IPS DF 6.9 (cell line): ENCODE measurements around the gene KRT72.

Experiments used
- DNase-seq: peaks from one replicate; pipeline ENCODE4 v3.0.0-alpha.2; 2013; ENCODE audit warnings: low read depth, low spot score
- H3K27ac ChIP-seq: one replicate; pipeline ENCODE4 v1.5.1; 2013; ENCODE audit warnings: low read length, control low read depth
- H3K27me3 ChIP-seq: 2 replicates; pipeline ENCODE4 v1.6.1; 2013; ENCODE audit warnings: mild to moderate bottlenecking, low read length; ENCODE audit not compliant: control insufficient read depth, insufficient read depth
- H3K36me3 ChIP-seq: 2 replicates; pipeline ENCODE4 v1.6.1; 2013; ENCODE audit warnings: low read length; ENCODE audit not compliant: control insufficient read depth, insufficient read depth
- H3K4me1 ChIP-seq: 2 replicates; pipeline ENCODE4 v1.6.1; 2013; ENCODE audit warnings: low read length; ENCODE audit not compliant: control insufficient read depth, insufficient read depth
- H3K4me3 ChIP-seq: 2 replicates; pipeline ENCODE4 v1.5.1; 2013; ENCODE audit warnings: mild to moderate bottlenecking, low read length
- H3K9me3 ChIP-seq: 2 replicates; pipeline ENCODE4 v1.6.1; 2013; ENCODE audit warnings: low read length, inconsistent platforms; ENCODE audit not compliant: control insufficient read depth, insufficient read depth
- WGBS: extraction: QIAGEN DNeasy Blood & Tissue Kit; methylation state at CpG from one replicate; pipeline ENCODE4 v1.1.7; 2013; ENCODE audit warnings: mixed read lengths, missing lambda C conversion rate; ENCODE audit not compliant: insufficient read length, insufficient coverage; 5-methylcytosine and 5-hydroxymethylcytosine counted together

KRT72 gene

GRCh38 chr12:52641468-52641867 lies 40.2 kb upstream of the KRT72 start:
- H3K9me3 ChIP-seq = no peaks in the 10 kb centered on the region
- no peaks in the 10 kb centered on the region for H3K4me1 ChIP-seq
- H3K27me3 ChIP-seq = no peaks in the 10 kb centered on the region
- H3K27ac ChIP-seq = no peak overlapping the region
- WGBS = no CpG with 5 or more reads among the region's 4 CpGs
- H3K4me3 ChIP-seq = no peak overlapping the region
- H3K36me3 ChIP-seq = no peaks in the 10 kb centered on the region
- no peak for DNase-seq

- DNase-seq = no peak
- WGBS = no CpG with 5 or more reads among the region's 4 CpGs
- no peak overlapping the region for H3K4me3 ChIP-seq
Observed at GRCh38 chr12:52637299-52637698, 36.0 kb upstream of the KRT72 start.

GRCh38 chr12:52636592-52637258 lies 35.5 kb upstream of the KRT72 start:
- Histone ChIP-seq H3K36me3 (no peaks in the 10 kb centered on the region), H3K4me3 (no peak overlapping the region), H3K9me3 (no peaks in the 10 kb centered on the region), H3K4me1 (no peaks in the 10 kb centered on the region), H3K27ac (no peak overlapping the region), H3K27me3 (no peaks in the 10 kb centered on the region)
- WGBS = no CpG with 5 or more reads among the region's 5 CpGs
- no peak for DNase-seq

More at GRCh38 chr12:52637299-52637698, 36.0 kb upstream of the KRT72 start:
- H3K27me3 ChIP-seq = no peaks in the 10 kb centered on the region
- no peaks in the 10 kb centered on the region for H3K4me1 ChIP-seq
- no peaks in the 10 kb centered on the region for H3K36me3 ChIP-seq
- no peak overlapping the region for H3K27ac ChIP-seq
- H3K9me3 ChIP-seq = no peaks in the 10 kb centered on the region

GRCh38 chr12:52636189-52636588 lies 34.9 kb upstream of the KRT72 start:
- no CpG with 5 or more reads among the region's 6 CpGs for WGBS
- H3K27ac ChIP-seq = no peak overlapping the region

GRCh38 chr12:52634266-52635056 lies 33.2 kb upstream of the KRT72 start:
- H3K27me3 ChIP-seq = no peaks in the 10 kb centered on the region
- H3K4me3 ChIP-seq = no peak overlapping the region
- DNase-seq = no peak
- H3K9me3 ChIP-seq = no peaks in the 10 kb centered on the region
- H3K27ac ChIP-seq = no peak overlapping the region
- H3K4me1 ChIP-seq = no peaks in the 10 kb centered on the region
- WGBS = no CpG with 5 or more reads among the region's 7 CpGs
- no peaks in the 10 kb centered on the region for H3K36me3 ChIP-seq

More at GRCh38 chr12:52636189-52636588, 34.9 kb upstream of the KRT72 start:
- Histone ChIP-seq H3K36me3 (no peaks in the 10 kb centered on the region), H3K4me1 (no peaks in the 10 kb centered on the region), H3K27me3 (no peaks in the 10 kb centered on the region), H3K9me3 (no peaks in the 10 kb centered on the region), H3K4me3 (no peak overlapping the region)
- no peak for DNase-seq

- Histone ChIP-seq H3K4me1 (no peaks in the 10 kb centered on the region), H3K27ac (no peak overlapping the region), H3K27me3 (no peaks in the 10 kb centered on the region), H3K9me3 (no peaks in the 10 kb centered on the region), H3K36me3 (no peaks in the 10 kb centered on the region), H3K4me3 (no peak overlapping the region)
- DNase-seq = no peak
- WGBS = no CpG with 5 or more reads among the region's 4 CpGs
Observed at GRCh38 chr12:52633383-52633782, 32.1 kb upstream of the KRT72 start.

GRCh38 chr12:52632656-52633055 lies 31.4 kb upstream of the KRT72 start:
- H3K27ac ChIP-seq = no peak overlapping the region
- no peak overlapping the region for H3K4me3 ChIP-seq
- no peaks in the 10 kb centered on the region for H3K27me3 ChIP-seq
- no peaks in the 10 kb centered on the region for H3K4me1 ChIP-seq
- no CpG with 5 or more reads among the region's 4 CpGs for WGBS
- no peaks in the 10 kb centered on the region for H3K36me3 ChIP-seq
- DNase-seq = no peak
- no peaks in the 10 kb centered on the region for H3K9me3 ChIP-seq

- WGBS = no CpG with 5 or more reads among the region's 6 CpGs
- Histone ChIP-seq H3K4me1 (no peaks in the 10 kb centered on the region), H3K36me3 (no peaks in the 10 kb centered on the region), H3K27ac (no peak overlapping the region), H3K9me3 (no peaks in the 10 kb centered on the region), H3K4me3 (no peak overlapping the region), H3K27me3 (no peaks in the 10 kb centered on the region)
- DNase-seq = no peak
Observed at GRCh38 chr12:52631676-52632459, 30.6 kb upstream of the KRT72 start.

GRCh38 chr12:52631264-52631663 lies 30.0 kb upstream of the KRT72 start:
- no peak for DNase-seq
- H3K27me3 ChIP-seq = no peaks in the 10 kb centered on the region
- no CpG with 5 or more reads among the region's 4 CpGs for WGBS
- H3K9me3 ChIP-seq = no peaks in the 10 kb centered on the region
- no peak overlapping the region for H3K27ac ChIP-seq
- no peaks in the 10 kb centered on the region for H3K36me3 ChIP-seq
- no peak overlapping the region for H3K4me3 ChIP-seq
- no peaks in the 10 kb centered on the region for H3K4me1 ChIP-seq

GRCh38 chr12:52630599-52631200 lies 29.4 kb upstream of the KRT72 start:
- DNase-seq = no peak
- Histone ChIP-seq H3K4me3 (no peak overlapping the region), H3K36me3 (no peaks in the 10 kb centered on the region), H3K4me1 (no peaks in the 10 kb centered on the region), H3K27me3 (no peaks in the 10 kb centered on the region), H3K27ac (no peak overlapping the region), H3K9me3 (no peaks in the 10 kb centered on the region)
- WGBS = no CpG with 5 or more reads among the region's 4 CpGs
